ENCODE data around the gene BOC.

DNA sequence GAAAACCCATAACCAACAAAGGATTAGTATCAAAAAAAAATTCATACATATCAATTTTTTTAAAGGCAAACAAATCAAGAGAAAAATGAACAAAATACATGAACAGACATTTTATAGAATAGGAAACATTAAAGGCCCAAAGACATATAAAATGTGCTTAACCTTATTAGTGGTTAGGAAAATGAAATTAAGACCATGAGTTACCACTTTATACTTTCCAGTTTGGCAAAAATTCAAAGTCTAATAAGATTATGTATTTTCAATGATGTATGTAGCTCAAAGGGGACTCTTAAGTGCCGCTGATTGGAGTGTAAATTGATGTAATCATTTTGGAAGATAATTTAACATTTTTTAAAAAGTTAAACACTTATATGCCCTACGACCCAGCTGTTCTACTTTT is 89.2 kb downstream of the BOC start:
- TF ChIP-seq, protein P1, sequence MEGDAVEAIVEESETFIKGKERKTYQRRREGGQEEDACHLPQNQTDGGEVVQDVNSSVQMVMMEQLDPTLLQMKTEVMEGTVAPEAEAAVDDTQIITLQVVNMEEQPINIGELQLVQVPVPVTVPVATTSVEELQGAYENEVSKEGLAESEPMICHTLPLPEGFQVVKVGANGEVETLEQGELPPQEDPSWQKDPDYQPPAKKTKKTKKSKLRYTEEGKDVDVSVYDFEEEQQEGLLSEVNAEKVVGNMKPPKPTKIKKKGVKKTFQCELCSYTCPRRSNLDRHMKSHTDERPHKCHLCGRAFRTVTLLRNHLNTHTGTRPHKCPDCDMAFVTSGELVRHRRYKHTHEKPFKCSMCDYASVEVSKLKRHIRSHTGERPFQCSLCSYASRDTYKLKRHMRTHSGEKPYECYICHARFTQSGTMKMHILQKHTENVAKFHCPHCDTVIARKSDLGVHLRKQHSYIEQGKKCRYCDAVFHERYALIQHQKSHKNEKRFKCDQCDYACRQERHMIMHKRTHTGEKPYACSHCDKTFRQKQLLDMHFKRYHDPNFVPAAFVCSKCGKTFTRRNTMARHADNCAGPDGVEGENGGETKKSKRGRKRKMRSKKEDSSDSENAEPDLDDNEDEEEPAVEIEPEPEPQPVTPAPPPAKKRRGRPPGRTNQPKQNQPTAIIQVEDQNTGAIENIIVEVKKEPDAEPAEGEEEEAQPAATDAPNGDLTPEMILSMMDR (conservative IDR thresholded peaks at IDR 0.05 in 1 of 2, IDR thresholded peaks at IDR 0.05 in 1 of 2; ENCODE audit: low read depth in 1 of 2, low read length in 2 of 2), result no peak
- no peak for TF ChIP-seq EZH2 (IDR thresholded peaks at IDR 0.05; ENCODE audit: low read length, missing control alignments)

All from fibroblast of lung (primary cell).